ENCODE measurements around the gene DMWD.

DMWD gene, protein sequence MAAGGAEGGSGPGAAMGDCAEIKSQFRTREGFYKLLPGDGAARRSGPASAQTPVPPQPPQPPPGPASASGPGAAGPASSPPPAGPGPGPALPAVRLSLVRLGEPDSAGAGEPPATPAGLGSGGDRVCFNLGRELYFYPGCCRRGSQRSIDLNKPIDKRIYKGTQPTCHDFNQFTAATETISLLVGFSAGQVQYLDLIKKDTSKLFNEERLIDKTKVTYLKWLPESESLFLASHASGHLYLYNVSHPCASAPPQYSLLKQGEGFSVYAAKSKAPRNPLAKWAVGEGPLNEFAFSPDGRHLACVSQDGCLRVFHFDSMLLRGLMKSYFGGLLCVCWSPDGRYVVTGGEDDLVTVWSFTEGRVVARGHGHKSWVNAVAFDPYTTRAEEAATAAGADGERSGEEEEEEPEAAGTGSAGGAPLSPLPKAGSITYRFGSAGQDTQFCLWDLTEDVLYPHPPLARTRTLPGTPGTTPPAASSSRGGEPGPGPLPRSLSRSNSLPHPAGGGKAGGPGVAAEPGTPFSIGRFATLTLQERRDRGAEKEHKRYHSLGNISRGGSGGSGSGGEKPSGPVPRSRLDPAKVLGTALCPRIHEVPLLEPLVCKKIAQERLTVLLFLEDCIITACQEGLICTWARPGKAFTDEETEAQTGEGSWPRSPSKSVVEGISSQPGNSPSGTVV

DNA sequence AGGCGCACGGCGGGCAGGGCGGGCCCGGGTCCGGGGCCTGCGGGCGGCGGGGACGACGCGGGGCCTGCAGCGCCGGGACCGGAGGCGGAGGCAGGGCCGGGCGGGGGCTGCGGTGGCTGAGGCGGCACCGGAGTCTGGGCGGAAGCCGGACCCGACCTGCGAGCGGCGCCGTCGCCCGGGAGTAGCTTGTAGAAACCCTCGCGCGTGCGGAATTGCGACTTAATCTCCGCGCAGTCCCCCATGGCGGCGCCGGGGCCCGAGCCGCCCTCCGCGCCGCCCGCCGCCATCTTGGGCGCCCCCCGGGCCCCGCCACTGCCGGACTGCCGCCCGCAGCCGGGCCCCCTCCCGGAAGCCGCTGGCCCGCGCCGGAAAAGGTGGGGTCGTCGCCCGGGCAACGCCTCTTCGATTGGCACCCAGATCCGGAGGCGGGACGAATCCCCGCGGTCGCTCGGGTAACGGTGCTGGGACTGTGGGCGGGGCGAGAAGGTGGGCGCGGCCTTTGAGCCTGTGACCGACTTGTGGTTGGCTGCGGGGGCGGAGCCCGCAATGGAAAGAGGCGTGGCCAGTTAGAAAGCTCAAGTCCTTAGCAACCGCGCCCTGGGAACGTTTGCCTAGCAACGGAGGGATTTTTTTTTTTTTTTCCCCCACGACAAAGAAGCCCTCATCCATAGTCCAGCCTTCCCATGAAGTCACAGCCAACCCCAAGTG lies at the start of gene DMWD:
TSS of gene DMWD (minus strand) at position 376 of the 708 bp plus-strand sequence. CDS start at position 287, 89 bp downstream.
- in situ Hi-C loops (cut with MboI; ENCODE audit: low sequenced_read_pairs) = no loop called here

- in situ Hi-C loops (cut with MboI; ENCODE audit: low sequenced_read_pairs) = no loop called here
These were observed 49.6 kb upstream of the DMWD start for GRCh38 chr19:45842198-45842597.

- in situ Hi-C loops (cut with MboI; ENCODE audit: low sequenced_read_pairs) = no loop called here
These were observed 42.3 kb upstream of the DMWD start for GRCh38 chr19:45834970-45835369.

GRCh38 chr19:45828945-45829344 lies 36.3 kb upstream of the DMWD start:
- in situ Hi-C loops (cut with MboI; ENCODE audit: low sequenced_read_pairs) = no loop called here

DNA sequence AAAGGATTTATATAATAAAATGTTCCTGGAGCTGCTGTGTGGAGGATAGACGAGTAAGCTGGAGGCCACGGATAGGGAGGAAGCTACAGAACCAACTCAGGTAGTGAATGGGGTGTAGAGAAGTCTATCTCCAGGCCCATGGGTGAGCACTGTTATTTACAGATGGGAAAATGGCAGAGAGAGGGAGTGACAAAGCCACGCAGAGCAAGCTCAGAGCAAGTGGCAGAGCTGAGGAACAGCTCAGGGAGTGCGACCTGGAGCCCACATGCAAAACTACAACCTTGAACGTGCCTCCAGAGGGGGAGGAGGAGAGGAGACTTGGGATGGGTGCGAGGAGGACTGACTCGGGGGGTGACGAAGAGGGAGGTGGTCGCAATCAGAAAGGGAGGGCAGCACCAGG lies 35.9 kb upstream of the DMWD start:
- in situ Hi-C loops (cut with MboI; ENCODE audit: low sequenced_read_pairs) = no loop called here

GRCh38 chr19:45827459-45828093 lies 34.9 kb upstream of the DMWD start:
- in situ Hi-C loops (cut with MboI; ENCODE audit: low sequenced_read_pairs) = no loop called here

DNA sequence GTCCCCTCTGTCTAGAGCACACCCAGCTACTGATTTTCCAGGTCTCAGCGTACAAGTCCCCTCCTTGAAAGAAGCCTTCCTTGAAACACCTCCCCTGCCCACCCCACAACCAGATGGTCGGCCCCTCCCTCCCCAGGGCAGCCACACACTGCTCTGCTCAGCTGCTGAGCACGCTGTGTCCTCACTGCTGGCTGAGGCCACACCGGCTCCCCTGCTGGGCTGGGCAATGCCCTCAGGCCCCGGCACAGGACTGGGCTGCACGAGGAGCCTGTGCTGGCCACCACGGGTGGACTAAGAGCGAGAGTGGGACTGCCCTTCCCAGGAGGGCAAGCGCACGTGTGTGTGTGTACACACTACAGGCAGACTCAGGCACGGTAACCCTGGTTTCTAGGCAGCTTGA lies 34.3 kb upstream of the DMWD start:
- in situ Hi-C loops (cut with MboI; ENCODE audit: low sequenced_read_pairs) = no loop called here

DNA sequence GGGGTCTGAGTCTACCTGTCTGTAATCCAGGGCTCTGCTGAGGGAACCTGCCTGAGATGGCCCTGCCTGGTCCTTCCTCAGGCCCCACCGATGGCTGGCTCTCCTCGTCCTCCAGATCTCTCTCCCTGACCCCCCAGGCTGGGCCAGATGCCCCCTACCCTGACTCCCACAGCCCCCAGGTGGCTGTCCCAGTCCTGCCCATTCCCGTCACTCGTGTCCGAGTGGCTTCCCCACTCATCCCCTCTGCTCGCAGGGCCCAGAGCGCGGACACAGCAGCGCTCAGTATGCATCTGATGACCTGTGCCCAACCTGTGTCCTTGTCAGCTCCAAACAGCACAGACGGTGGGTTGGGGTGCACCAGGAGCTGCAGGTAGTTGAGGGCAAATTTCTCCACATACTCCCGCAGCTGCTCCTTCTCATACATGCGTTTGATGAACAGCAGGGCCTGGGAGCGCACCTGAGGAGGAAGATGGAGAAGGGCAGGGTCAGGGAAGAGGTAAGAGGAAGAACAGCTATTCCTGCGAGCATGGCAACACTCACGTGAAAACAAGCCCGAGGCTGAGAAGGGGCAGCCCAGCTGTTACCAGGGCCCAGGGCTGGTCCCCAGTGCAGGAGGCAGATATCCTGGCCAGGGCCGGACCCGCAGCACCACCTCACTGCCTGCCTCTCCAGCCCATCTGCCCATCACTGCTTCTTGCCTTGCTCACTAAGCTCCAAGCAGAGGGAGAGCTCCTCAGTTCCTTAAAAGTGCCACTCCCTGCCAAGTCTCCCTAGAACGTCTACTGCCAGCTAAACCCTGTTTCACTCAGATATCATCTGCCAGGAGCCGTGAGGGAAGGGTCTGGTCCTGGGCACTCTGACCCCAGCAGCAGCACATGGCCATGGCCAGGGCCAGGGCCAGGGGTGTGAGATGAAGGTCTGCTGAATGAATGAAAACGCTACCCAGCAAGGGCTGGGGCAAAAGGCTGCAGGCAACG lies 33.6 kb upstream of the DMWD start:
- in situ Hi-C loops (cut with MboI; ENCODE audit: low sequenced_read_pairs) = no loop called here

- in situ Hi-C loops (cut with MboI; ENCODE audit: low sequenced_read_pairs) = no loop called here
These were observed 32.6 kb upstream of the DMWD start for GRCh38 chr19:45825263-45825605.

DNA sequence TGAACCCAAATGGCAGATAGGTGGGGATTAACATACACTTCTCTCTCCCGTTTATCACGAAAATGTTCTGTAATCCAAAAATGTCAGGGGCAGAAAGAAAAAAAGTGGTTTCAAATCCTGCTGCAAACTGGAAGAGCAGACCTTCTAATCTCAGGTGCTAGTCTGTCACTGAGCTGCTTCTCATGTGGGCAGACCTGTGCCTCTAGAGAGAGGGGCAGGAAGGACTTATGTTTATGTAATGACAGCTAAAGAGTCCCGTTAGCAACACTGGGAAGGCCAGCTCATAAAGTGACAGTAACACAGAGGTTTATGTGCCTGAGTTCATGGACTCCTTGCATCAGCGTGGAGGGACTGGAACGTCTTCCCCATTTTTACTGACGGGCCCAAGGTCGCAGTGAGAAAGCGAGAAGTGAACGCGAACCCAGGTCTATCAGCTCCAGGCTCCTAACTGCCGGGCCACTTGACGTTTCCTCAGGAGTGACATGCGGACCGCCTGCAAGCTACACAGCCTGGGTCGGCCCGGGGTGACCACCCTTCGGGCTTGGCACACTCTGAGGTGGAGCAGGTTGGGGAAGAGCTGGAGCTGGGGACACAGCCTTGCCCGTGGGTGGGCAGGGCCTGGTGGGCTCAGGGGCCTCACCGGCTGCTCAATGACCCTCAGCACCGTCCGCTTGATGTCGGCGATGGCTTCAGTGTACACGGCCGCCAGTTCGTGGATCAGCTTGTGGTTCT lies 32.1 kb upstream of the DMWD start:
- in situ Hi-C loops (cut with MboI; ENCODE audit: low sequenced_read_pairs) = no loop called here

- in situ Hi-C loops (cut with MboI; ENCODE audit: low sequenced_read_pairs) = no loop called here
These were observed 31.4 kb upstream of the DMWD start for GRCh38 chr19:45824041-45824471.

- in situ Hi-C loops (cut with MboI; ENCODE audit: low sequenced_read_pairs) = no loop called here
These were observed 30.5 kb upstream of the DMWD start for GRCh38 chr19:45823182-45823581.

GRCh38 chr19:45822716-45823115 lies 30.1 kb upstream of the DMWD start:
- in situ Hi-C loops (cut with MboI; ENCODE audit: low sequenced_read_pairs) = no loop called here

DNA sequence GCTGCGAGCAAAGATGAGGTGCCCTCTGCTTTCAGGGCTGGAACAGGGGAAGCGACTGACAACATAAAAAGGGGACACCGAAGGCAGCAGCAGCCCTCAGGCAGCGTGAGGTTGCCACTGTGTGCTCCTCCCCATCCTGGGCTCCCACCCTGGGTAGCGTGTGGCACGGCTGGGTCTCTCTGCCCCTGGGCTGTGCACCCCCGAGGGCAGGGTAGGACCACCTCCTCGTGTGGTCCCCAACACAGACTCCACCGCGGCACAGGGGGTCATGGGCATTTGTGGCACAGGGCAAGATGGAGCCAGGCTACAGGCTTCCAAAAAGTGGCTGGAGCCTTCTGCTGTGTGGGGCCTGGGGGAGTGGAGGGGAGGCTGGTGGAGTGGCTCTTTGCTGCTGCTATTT lies 28.9 kb upstream of the DMWD start:
- in situ Hi-C loops (cut with MboI; ENCODE audit: low sequenced_read_pairs) = no loop called here

GRCh38 chr19:45821103-45821521 lies 28.5 kb upstream of the DMWD start:
- in situ Hi-C loops (cut with MboI; ENCODE audit: low sequenced_read_pairs) = no loop called here

GRCh38 chr19:45820413-45821102 lies 27.9 kb upstream of the DMWD start:
- in situ Hi-C loops (cut with MboI; ENCODE audit: low sequenced_read_pairs) = no loop called here

DNA sequence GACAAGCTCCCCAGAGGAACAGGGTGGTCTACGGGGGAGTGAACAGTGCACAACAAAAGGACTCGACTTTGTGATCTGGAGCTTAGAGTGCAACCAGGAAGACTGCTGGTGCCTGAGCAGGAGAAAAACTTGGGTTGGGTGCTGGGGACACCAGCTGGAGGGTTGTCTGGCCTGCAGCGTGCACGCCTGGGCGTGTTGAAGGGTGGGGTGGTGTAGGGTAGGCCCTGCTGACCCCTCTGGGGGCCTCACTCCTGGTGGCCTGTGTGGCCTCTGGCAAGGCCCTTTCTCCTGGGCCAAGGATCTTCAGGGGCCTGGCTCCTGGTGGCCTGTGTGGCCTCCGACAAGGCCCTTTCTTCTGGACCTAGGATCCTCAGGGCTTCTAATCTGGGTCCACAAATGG lies 27.1 kb upstream of the DMWD start:
- in situ Hi-C loops (cut with MboI; ENCODE audit: low sequenced_read_pairs) = no loop called here

- in situ Hi-C loops (cut with MboI; ENCODE audit: low sequenced_read_pairs) = no loop called here
These were observed 25.2 kb upstream of the DMWD start for GRCh38 chr19:45817725-45818301.

Data from HL-60/S4 treated with retinoic acid at 250 ng/mL for 4 days and 3 days (cell line).